Type B pancreatic cell (in vitro differentiated cells): ENCODE data around the gene BCAR1. TPM values are rescaled to one million over a fixed set of nuclear protein-coding genes. Genes with fewer than 3 reads are reported as not detected.

ENCODE experiments used
- DNase-seq: peaks from one replicate; pipeline ENCODE4 v3.0.0; 2021; ENCODE audit warnings: mixed read lengths; ENCODE audit not compliant: unreplicated experiment; ENCODE audit errors: extremely low spot score
- H3K27ac Mint-ChIP-seq: 2 replicates; pipeline ENCODE4 v1.8.0; 2021; ENCODE audit warnings: mild to moderate bottlenecking, mixed read lengths
- H3K27me3 Mint-ChIP-seq: 2 replicates; pipeline ENCODE4 v1.8.0; 2021; ENCODE audit warnings: mixed read lengths
- H3K36me3 Mint-ChIP-seq: 2 replicates; pipeline ENCODE4 v1.8.0; 2021; ENCODE audit warnings: mixed read lengths
- H3K4me1 Mint-ChIP-seq: one replicate; pipeline ENCODE4 v1.8.0; 2021; ENCODE audit warnings: mixed read lengths; ENCODE audit not compliant: unreplicated experiment
- H3K4me3 Mint-ChIP-seq: 2 replicates; pipeline ENCODE4 v1.8.0; 2021; ENCODE audit warnings: mild to moderate bottlenecking, mixed read lengths
- H3K9me3 Mint-ChIP-seq: 2 replicates; pipeline ENCODE4 v1.8.0; 2021; ENCODE audit warnings: mixed read lengths
- total RNA-seq: library from RNA; stranded (reverse); gene quantifications from 2 replicates; pipeline ENCODE4 v1.2.1, GENCODE V29; 2021; ENCODE audit warnings: low replicate concordance
- TF ChIP-seq, protein P1 (sequence below): fragments of 200-600 bp; sonication (generic); conservative IDR thresholded peaks from 2 replicates; pipeline ENCODE4 v1.5.0; 2021; ENCODE audit warnings: antibody characterized with exemption, mild to moderate bottlenecking

The BCAR1 gene
- total RNA-seq, 1 donor from 2014 or later: 73.0 TPM

GRCh38 chr16:75192606-75193264 is 58.7 kb downstream of the BCAR1 start:
- H3K27me3 Mint-ChIP-seq: peaks cover 3% of the 10 kb centered on the region
- H3K27ac Mint-ChIP-seq: no peak overlapping the region
- H3K4me1 Mint-ChIP-seq: peaks cover 2% of the 10 kb centered on the region
- TF ChIP-seq, protein P1, sequence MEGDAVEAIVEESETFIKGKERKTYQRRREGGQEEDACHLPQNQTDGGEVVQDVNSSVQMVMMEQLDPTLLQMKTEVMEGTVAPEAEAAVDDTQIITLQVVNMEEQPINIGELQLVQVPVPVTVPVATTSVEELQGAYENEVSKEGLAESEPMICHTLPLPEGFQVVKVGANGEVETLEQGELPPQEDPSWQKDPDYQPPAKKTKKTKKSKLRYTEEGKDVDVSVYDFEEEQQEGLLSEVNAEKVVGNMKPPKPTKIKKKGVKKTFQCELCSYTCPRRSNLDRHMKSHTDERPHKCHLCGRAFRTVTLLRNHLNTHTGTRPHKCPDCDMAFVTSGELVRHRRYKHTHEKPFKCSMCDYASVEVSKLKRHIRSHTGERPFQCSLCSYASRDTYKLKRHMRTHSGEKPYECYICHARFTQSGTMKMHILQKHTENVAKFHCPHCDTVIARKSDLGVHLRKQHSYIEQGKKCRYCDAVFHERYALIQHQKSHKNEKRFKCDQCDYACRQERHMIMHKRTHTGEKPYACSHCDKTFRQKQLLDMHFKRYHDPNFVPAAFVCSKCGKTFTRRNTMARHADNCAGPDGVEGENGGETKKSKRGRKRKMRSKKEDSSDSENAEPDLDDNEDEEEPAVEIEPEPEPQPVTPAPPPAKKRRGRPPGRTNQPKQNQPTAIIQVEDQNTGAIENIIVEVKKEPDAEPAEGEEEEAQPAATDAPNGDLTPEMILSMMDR: no peak
- H3K9me3 Mint-ChIP-seq: peaks cover 5% of the 10 kb centered on the region
- no peak overlapping the region for H3K4me3 Mint-ChIP-seq
- H3K36me3 Mint-ChIP-seq: peaks cover 3% of the 10 kb centered on the region
- peak; percentile 16 for DNase-seq

DNA sequence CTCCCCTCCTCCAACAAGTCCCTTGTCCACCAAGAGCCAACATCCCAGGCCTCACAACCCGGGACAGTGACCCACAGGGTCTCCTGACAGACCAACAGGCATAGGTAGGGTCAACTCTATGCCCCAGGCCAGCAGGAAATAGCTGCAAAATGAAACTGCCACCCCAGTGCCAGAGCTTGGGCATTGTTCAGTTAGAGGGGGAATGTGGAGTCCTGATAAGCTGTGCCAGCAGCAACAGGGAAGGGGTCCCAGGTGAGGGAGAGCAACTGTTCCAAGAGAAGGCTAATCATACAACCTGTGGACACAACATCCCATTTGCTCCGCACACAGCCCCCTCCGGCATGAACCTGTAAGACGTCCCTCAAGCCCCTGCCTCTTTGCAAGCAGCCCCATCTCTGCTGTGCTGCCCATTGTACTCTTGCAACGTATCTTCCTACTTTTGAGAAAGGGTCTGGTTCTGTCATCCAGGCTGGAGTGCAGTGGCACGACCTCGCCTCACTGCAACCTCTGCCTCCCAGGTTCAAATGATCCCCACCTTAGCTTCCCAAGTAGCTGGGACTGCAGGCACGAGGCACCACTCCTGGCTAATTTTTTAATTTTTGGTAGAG is 61.7 kb downstream of the BCAR1 start:
- Mint-ChIP-seq H3K4me3 (peak overlapping the region; percentile 14), H3K4me1 (no peaks in the 10 kb centered on the region), H3K27me3 (no peaks in the 10 kb centered on the region), H3K9me3 (peaks cover 19% of the 10 kb centered on the region), H3K36me3 (peaks cover 3% of the 10 kb centered on the region), H3K27ac (peak overlapping the region; percentile 91)
- DNase-seq: no peak
- TF ChIP-seq, protein P1: no peak

DNA sequence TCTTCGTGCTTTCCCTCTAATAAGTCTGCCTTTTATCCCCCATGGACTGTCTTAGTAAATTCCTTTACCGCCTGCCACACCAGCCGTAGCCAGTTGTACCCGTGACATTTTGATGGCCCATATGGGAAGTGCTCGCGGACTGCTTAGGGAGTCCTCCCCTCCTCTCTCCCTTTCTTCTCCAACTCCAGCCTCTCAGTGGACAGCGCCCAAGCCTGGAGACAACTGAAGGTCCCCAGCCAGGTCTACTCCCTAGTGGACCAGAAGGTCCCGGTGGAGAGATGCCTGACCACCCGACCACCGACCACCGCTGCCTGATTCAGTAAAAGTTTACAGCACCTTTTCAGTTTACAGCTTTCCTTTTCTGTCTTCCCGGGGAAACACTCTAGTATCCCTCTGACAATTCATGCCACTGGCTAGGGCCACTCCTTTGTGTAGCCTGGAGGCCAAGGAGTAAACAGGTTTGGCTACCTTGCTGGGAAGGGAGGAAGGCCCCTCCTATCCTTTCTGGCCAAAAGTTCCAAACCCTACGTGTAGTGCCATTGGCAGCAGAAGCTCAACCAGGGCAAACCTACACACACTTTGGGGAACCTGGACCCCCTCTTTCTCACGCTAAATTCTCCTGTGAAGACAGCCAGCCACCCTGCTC is 62.5 kb downstream of the BCAR1 start:
- H3K9me3 Mint-ChIP-seq: peaks cover 21% of the 10 kb centered on the region
- peak overlapping the region; percentile 91 for H3K27ac Mint-ChIP-seq
- TF ChIP-seq, protein P1: no peak
- H3K27me3 Mint-ChIP-seq: no peaks in the 10 kb centered on the region
- peaks cover 3% of the 10 kb centered on the region for H3K36me3 Mint-ChIP-seq
- no peaks in the 10 kb centered on the region for H3K4me1 Mint-ChIP-seq
- no peak for DNase-seq
- peak overlapping the region; percentile 73 for H3K4me3 Mint-ChIP-seq

DNA sequence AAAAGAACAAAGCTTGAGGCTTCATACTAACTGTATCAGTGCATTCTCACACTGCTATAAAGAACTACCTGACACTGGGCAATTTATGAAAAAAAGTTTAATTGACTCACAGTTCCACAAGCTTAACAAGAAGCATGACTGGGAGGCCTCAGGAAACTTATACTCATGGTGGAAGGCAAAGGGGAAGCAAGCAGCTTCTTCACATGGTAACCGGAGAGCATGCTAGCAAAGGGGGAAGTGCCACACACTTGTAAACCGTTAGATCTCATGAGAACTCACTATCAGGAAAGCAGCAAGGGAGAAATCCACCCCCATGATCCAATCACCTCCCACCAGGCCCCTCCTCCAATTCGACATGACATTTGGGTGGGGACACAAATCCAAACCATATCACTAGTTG is 69.8 kb downstream of the BCAR1 start:
- Mint-ChIP-seq H3K27ac (no peak overlapping the region), H3K4me1 (no peaks in the 10 kb centered on the region), H3K27me3 (no peaks in the 10 kb centered on the region), H3K9me3 (peaks cover 21% of the 10 kb centered on the region), H3K4me3 (no peak overlapping the region), H3K36me3 (no peaks in the 10 kb centered on the region)
- no peak for DNase-seq
- TF ChIP-seq, protein P1: no peak

- TF ChIP-seq, protein P1: no peak
- Mint-ChIP-seq H3K4me1 (no peaks in the 10 kb centered on the region), H3K27me3 (no peaks in the 10 kb centered on the region)
Observed at GRCh38 chr16:75179208-75179607, 72.2 kb downstream of the BCAR1 start.

More at GRCh38 chr16:75179208-75179607, 72.2 kb downstream of the BCAR1 start:
- DNase-seq: no peak
- Mint-ChIP-seq H3K4me3 (no peak overlapping the region), H3K36me3 (peaks cover under 1% of the 10 kb centered on the region), H3K27ac (no peak overlapping the region), H3K9me3 (peaks cover 14% of the 10 kb centered on the region)

Other genes with a start within 250 kb of the BCAR1 start
- gene LDHD, start 134.8 kb downstream of the BCAR1 start, total RNA-seq: 0.69 and 1.8 TPM in 2 replicates
- gene ZFP1, start 103.1 kb downstream of the BCAR1 start, total RNA-seq: 10.0 and 19.8 TPM in 2 replicates
- gene CTRB2, start 44.5 kb downstream of the BCAR1 start, total RNA-seq: not detected in 2 replicates
- gene CTRB1, start 32.6 kb downstream of the BCAR1 start, total RNA-seq: not detected in 2 replicates
- 62.5 and 84.9 TPM in 2 replicates for gene CFDP1, start 181.9 kb upstream of the BCAR1 start, total RNA-seq
- gene TMEM170A, start 213.1 kb upstream of the BCAR1 start, total RNA-seq: 37.9 and 46.4 TPM in 2 replicates
- gene CHST6, start 243.8 kb upstream of the BCAR1 start, total RNA-seq: 1.8 and 6.0 TPM in 2 replicates